HUES48 (cell line): ENCODE results near the gene ASF1B.
"Not testable (repeated sequence)": the region's sequence is repeated elsewhere in the genome, so short reads cannot be mapped to it uniquely, and the experiment has no call there.

Source experiments
- H3K27ac ChIP-seq: one replicate; pipeline ENCODE4 v1.7.0; 2013; ENCODE audit warnings: low read depth, low read length, inconsistent platforms
- H3K27me3 ChIP-seq: 2 replicates; pipeline ENCODE4 v1.6.1; 2013; ENCODE audit warnings: mild to moderate bottlenecking, low read length; ENCODE audit not compliant: control insufficient read depth, insufficient read depth
- H3K36me3 ChIP-seq: 2 replicates; pipeline ENCODE4 v1.6.1; 2013; ENCODE audit warnings: low read length; ENCODE audit not compliant: control insufficient read depth, insufficient read depth
- H3K4me1 ChIP-seq: 2 replicates; pipeline ENCODE4 v1.6.1; 2013; ENCODE audit warnings: mild to moderate bottlenecking, low read length; ENCODE audit not compliant: control insufficient read depth, insufficient read depth
- H3K4me3 ChIP-seq: 2 replicates; pipeline ENCODE4 v1.5.1; 2013; ENCODE audit warnings: mild to moderate bottlenecking, low read depth, low read length
- H3K9ac ChIP-seq: 2 replicates; pipeline ENCODE4 v1.6.1; 2013; ENCODE audit warnings: mild to moderate bottlenecking, low read depth, low read length, moderate library complexity
- H3K9me3 ChIP-seq: 2 replicates; pipeline ENCODE4 v1.6.1; 2013; ENCODE audit warnings: low read length; ENCODE audit not compliant: control insufficient read depth, insufficient read depth

Gene ASF1B

DNA sequence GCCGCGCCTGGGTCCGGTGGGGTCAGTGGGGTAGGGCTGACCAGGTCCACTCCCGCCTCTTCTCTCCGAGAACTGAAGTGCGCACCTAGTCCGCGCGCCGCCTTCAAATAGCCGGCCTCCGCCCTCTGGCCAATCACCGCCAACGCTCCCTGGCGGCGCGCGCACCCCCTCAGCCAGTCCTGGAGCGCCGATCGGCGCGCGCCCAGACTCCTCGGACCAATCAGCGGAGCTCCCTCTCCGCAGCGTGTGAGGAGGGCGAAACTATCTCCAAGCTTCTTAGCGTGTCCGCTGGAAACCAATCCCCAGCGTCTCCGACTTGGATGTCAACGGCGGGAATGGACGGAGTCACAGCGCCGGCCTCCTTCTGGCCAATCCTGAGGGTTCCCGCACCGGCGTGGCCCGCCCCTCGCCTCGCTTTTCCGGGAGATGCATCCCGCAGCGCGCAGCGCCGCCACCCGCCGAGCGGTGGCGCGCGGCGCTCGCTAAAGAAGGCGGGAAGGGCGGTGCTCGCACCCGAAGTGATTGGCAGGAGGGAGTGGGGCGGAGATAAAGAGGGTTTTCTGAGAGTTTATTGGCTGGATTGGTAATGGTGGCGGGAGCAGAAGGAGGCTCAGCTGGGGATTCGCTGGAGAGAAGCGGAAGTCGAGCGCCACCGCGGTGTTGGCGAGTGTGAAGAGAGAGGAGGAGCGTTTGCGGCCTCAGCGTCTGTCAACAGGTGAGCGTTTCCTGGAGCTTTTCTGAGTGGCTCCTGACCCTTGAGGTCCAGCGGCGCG lies at the start of gene ASF1B:
Gene ASF1B (minus strand): TSS at position 81 of the 773 bp plus-strand sequence. CDS start 133 bp downstream, outside the sequence.
- Histone ChIP-seq H3K9me3 (no peaks in the 10 kb centered on the region), H3K4me1 (peaks cover 7% of the 10 kb centered on the region), H3K4me3 (peak within 1 kb of the TSS; percentile 83), H3K36me3 (peaks cover 7% of the 10 kb centered on the region), H3K9ac (peak within 1 kb of the TSS; percentile 69), H3K27ac (peak within 1 kb of the TSS; percentile 97), H3K27me3 (no peaks in the 10 kb centered on the region)

DNA sequence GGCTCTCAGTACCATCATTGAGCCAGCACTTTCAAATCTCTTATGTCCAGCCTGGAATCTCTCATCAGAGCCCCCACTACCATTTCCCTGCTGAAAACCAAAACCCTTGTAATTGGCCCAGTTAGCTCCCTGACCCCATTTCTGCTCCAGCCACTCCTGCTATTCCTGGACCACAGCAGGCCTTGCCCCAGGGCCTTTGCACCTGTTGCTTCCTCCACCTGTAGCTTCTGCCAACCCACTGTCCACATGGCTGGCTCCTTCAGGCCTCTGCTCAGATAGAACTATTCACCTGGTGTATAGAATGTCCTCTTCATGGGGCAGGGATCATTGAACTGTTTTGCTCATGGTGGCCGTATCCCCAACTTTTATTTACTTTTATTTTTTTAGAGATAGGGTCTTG lies 49.3 kb upstream of the ASF1B start:
- not testable (repeated sequence) for H3K4me1 ChIP-seq, H3K27me3 ChIP-seq, H3K36me3 ChIP-seq, H3K27ac ChIP-seq, H3K9me3 ChIP-seq, H3K4me3 ChIP-seq, H3K9ac ChIP-seq

DNA sequence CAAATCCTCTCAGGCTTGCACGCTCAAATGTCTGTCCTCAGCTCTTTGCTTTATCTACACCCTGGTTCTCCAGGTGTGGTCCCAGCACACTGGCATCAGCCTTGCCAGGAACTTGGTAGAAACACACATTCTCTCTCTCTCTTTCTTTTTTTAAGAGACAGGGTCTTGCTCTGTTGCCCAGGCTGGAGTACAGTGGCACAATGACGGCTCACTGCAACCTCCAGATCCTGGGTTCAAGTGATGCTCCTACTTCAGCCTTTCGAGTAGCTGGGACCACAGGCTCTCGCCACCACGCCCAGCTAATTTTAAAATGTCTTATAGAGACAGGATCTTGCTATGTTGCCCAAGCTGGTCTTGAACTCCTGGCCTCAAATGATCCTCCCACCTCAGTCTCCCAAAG lies 48.8 kb upstream of the ASF1B start:
- Histone ChIP-seq H3K27me3 (no peaks in the 10 kb centered on the region), H3K9me3 (no peaks in the 10 kb centered on the region), H3K9ac (no peak overlapping the region), H3K4me3 (no peak overlapping the region), H3K36me3 (peaks cover 6% of the 10 kb centered on the region), H3K4me1 (no peaks in the 10 kb centered on the region), H3K27ac (no peak overlapping the region)

DNA sequence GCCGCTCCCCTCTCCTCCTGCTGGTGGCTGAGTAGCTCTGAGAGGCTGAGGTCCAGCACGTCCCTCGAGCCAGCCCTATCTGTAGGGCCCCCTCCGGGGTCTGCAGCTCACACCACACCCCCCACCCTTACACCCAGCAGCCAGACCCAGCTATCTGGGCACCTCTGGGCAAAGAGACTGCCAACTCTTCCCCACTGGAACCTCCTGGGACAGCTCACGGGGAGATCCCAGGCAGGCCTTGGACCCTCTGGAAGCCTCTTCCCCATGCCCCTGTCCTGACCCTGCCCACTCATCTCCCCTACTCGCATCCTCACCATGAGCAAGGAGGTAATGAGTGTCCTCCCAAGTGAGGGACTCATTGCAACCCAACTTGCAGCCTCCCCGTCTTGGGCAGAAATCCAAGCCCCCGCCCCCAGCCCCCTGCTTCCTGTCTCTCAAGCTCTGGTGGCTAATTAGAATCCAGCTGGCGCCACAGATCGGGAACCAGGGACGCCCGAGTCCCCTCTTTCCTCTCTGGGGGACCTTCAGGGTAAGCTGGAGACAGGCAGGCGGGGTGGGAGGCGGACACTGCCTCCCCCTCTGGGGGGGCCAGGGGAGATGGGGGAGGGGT lies 47.5 kb upstream of the ASF1B start:
- H3K9ac ChIP-seq, result no peak overlapping the region
- H3K4me3 ChIP-seq, result no peak overlapping the region
- H3K36me3 ChIP-seq, result peaks cover 6% of the 10 kb centered on the region
- no peaks in the 10 kb centered on the region for H3K4me1 ChIP-seq
- no peak overlapping the region for H3K27ac ChIP-seq
- H3K27me3 ChIP-seq, result no peaks in the 10 kb centered on the region
- H3K9me3 ChIP-seq, result no peaks in the 10 kb centered on the region

DNA sequence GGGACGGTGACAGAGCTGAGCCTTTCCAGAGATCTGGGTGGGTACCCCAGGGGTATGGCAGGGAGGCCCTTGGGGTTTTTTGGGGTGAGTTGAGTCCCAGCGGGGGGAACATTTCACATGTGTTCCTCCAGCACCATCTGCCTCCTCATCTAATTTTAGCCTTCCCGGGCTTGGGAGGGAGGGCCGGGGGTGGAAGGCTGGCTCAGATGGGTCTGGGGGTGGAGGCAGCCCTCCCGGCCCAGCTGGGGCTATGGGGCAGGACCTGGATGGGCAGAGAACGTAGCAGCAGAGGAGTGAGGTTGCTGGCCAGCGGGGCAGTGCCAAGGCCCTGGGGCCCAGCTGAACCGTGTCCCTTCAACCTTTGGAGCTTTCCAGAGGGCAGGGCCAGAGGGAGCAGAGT lies 46.1 kb upstream of the ASF1B start:
- Histone ChIP-seq H3K27ac (no peak overlapping the region), H3K9me3 (no peaks in the 10 kb centered on the region), H3K4me3 (no peak overlapping the region), H3K36me3 (peaks cover 16% of the 10 kb centered on the region), H3K27me3 (no peaks in the 10 kb centered on the region), H3K4me1 (no peaks in the 10 kb centered on the region), H3K9ac (no peak overlapping the region)

DNA sequence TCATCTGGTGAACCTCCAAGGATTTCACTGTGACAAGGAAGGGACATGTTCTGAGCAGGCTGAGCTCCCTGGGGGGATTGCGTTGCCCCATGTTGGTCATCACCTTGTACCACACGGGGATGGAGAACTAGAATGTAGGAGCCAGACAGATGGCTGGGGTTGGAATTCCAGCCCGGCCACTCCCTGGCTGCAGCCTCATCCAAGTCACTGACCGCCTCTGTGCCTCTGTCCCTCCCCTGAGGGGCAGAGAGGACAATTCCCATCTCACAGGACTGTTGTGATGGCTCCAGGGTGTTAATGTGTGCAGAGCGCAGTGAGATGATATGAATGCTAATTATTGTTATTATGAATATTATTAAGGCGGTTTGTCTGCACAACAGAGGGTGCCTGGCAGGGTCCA lies 45.5 kb upstream of the ASF1B start:
- no peak overlapping the region for H3K27ac ChIP-seq
- H3K36me3 ChIP-seq, result peaks cover 22% of the 10 kb centered on the region
- no peaks in the 10 kb centered on the region for H3K4me1 ChIP-seq
- no peaks in the 10 kb centered on the region for H3K9me3 ChIP-seq
- no peak overlapping the region for H3K9ac ChIP-seq
- no peak overlapping the region for H3K4me3 ChIP-seq
- H3K27me3 ChIP-seq, result no peaks in the 10 kb centered on the region

DNA sequence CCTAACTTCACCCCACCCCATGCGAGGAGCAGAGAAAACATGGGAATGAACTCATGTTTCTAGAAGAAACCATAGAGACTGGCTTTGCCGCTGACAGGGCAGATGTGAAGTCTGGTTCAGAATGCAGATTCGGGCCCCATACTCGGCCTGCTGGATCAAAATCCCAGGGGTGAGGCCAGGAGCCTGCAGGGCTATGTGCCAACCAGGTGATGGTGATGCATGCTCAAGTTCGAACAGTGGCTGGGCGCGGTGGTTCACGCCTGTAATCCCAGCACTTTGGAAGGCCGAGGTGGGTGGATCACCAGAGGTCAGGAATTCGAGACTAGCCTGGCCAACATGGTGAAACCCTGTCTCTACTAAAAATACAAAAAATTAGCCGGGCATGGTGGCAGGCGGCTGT lies 44.8 kb upstream of the ASF1B start:
- H3K4me3 ChIP-seq, H3K4me1 ChIP-seq, H3K9ac ChIP-seq, H3K9me3 ChIP-seq, H3K27me3 ChIP-seq, H3K27ac ChIP-seq: not testable (repeated sequence)
- peaks cover 29% of the 10 kb centered on the region for H3K36me3 ChIP-seq

DNA sequence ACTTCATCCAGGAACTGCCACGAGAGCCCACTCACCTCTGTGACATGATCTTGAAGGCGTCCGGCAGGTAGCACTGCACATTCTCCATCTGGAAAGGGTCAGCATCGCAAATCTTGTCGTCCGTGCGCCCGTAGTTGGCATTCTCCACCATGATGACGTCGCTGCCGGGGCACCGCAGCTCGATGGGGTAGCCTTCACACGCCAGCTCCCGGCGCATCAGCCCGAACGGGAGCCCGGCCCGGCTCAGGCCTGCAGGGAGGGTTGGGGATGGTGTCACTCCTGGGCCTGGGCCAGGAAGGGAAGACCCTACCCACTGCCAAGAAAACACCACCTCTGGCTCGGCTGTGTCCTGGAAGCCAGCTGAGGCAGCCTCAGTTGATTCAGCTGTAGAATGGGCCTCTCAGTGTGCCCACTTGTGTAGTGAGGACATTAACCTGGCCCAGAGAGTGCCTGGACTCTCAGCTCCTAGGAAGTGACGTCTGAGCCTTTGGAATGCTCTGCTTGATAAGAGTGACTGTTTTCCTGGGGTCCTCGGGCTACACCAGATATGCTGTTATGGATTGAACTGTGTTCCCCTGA lies 41.2 kb upstream of the ASF1B start:
- H3K27ac ChIP-seq, result no peak overlapping the region
- peaks cover 63% of the 10 kb centered on the region for H3K36me3 ChIP-seq
- H3K9ac ChIP-seq, result no peak overlapping the region
- H3K27me3 ChIP-seq, result no peaks in the 10 kb centered on the region
- H3K9me3 ChIP-seq, result no peaks in the 10 kb centered on the region
- no peak overlapping the region for H3K4me3 ChIP-seq
- H3K4me1 ChIP-seq, result no peaks in the 10 kb centered on the region

DNA sequence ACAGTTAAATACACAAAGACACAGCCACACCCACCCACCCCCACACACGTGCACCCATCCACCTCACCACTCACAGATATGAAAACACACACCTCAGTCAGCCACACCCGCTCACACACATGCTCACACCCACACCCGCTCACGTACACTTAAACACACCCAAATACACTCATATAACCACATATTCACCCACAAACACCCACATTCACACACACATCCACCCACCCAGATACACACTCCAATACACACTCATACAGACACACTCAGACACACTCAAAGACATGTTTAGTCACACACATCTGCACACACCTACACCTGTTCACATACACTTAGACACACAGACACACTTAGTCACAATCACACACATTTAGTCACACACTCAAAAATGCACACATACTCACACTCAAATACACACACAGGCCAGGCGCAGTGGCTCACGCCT lies 39.0 kb upstream of the ASF1B start:
- Histone ChIP-seq H3K9me3 (no peaks in the 10 kb centered on the region), H3K4me1 (no peaks in the 10 kb centered on the region), H3K27me3 (no peaks in the 10 kb centered on the region), H3K9ac (no peak overlapping the region), H3K4me3 (no peak overlapping the region), H3K27ac (no peak overlapping the region), H3K36me3 (peaks cover 79% of the 10 kb centered on the region)

DNA sequence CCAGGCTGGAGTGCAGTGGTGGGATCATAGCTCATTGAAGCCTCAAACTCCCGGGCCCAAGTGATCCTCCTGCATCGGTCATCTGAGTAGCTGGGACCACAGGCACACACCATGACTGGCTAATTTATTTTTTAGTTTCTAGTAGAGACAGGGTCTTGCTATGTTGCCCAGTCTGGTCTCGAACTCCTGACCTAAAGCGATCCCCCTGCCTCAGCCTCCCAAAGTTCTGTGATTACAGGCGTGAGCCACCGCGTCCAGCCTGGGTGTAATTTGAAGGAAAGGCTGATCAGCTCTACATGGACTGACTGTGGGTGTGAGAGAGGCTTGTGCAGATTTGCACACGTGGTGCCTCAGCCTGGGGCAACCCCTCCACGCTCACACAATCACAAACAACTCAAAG lies 38.5 kb upstream of the ASF1B start:
- Histone ChIP-seq H3K9me3 (no peaks in the 10 kb centered on the region), H3K36me3 (peaks cover 84% of the 10 kb centered on the region), H3K27ac (no peak overlapping the region), H3K4me1 (no peaks in the 10 kb centered on the region), H3K4me3 (no peak overlapping the region), H3K9ac (no peak overlapping the region), H3K27me3 (no peaks in the 10 kb centered on the region)

DNA sequence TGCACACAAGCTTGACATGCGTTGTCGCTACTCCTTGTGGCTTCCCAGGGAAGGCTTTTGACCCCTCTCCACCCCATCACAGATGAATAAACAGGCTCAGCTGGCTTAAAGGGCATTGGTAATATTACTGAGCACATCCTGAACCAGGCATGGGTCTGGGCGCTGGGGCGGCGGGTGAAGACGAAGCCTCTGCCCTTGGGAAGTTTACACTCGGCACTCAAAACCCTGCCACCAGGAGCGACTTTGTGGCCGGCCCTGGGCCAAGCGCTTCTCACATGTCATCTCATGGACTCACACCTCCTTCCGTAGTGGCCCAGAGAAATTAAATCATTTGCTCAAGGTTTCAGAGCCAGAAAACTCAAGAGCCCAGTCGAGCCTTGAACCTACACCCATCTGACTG lies 32.6 kb upstream of the ASF1B start:
- Histone ChIP-seq H3K9ac (no peak overlapping the region), H3K4me3 (no peak overlapping the region), H3K36me3 (peaks cover 56% of the 10 kb centered on the region), H3K27ac (no peak overlapping the region), H3K4me1 (no peaks in the 10 kb centered on the region), H3K27me3 (no peaks in the 10 kb centered on the region), H3K9me3 (no peaks in the 10 kb centered on the region)
